CD4-positive, alpha-beta T cell (primary cell): ENCODE data around the gene MYRFL. TPM values are rescaled to one million over a fixed set of nuclear protein-coding genes. Genes with fewer than 3 reads are reported as not detected.

Experiments
- ATAC-seq: fragments of 200-7000 bp; cut with Tn5 transposase; one replicate; pipeline ENCODE4 v1.10.0; 2022; ENCODE audit warnings: mild to moderate bottlenecking; ENCODE audit not compliant: poor library complexity
- CTCF ChIA-PET: fragments of 350-600 bp; sonication (Branson Sonifier 250); formaldehyde crosslinking; loops from one replicate; lab custom pipeline; 2021; ENCODE audit warnings: antibody characterized with exemption, inconsistent platforms; lab: Charles Lee
- POLR2A ChIA-PET: fragments of 350-600 bp; sonication (Branson Sonifier 250); formaldehyde crosslinking; loops from one replicate; lab custom pipeline; 2021; ENCODE audit warnings: antibody characterized with exemption, inconsistent platforms; lab: Charles Lee
- DNase-seq, 14 experiments: peaks; one replicate each; pipeline ENCODE4 v3.0.0-alpha.2; 2013 to 2020; ENCODE audit warnings: mixed read lengths in 2 of 14
- H3K27ac ChIP-seq, 2 donors: one replicate each; pipeline versions ENCODE4 v1.5.1 to v1.7.0; 2013; ENCODE audit warnings: low read length in 2 of 2, low read depth in 1 of 2, mild to moderate bottlenecking in 1 of 2
- H3K27me3 ChIP-seq, 2 experiments: 1 replicate in 1 of 2; 2 replicates in 1 of 2; pipeline versions ENCODE4 v1.6.1 to v1.7.0; 2013; ENCODE audit warnings: low read length in 2 of 2, control low read depth in 1 of 2, mild to moderate bottlenecking in 1 of 2, moderate library complexity in 1 of 2; ENCODE audit not compliant: insufficient read depth in 2 of 2, control insufficient read depth in 1 of 2
- H3K36me3 ChIP-seq: one replicate; pipeline ENCODE4 v1.6.1; 2013; ENCODE audit warnings: low read length, control low read depth; ENCODE audit not compliant: insufficient read depth
- H3K4me1 ChIP-seq: one replicate; pipeline ENCODE4 v1.6.1; 2013; ENCODE audit warnings: low read length, control low read depth; ENCODE audit not compliant: insufficient read depth
- H3K4me3 ChIP-seq: one replicate; pipeline ENCODE4 v1.5.1; 2013; ENCODE audit warnings: mild to moderate bottlenecking, low read length, moderate library complexity
- H3K9me3 ChIP-seq, 2 experiments: 1 replicate in 1 of 2; 2 replicates in 1 of 2; pipeline versions ENCODE4 v1.6.1 to v1.7.0; 2013; ENCODE audit warnings: low read length in 2 of 2, mild to moderate bottlenecking in 2 of 2, control low read depth in 1 of 2, moderate library complexity in 1 of 2; ENCODE audit not compliant: control insufficient read depth in 1 of 2, insufficient read depth in 1 of 2
- H3K27ac Mint-ChIP-seq: one replicate; pipeline ENCODE4 v1.8.0; 2020; ENCODE audit warnings: mixed read lengths
- H3K27me3 Mint-ChIP-seq: one replicate; pipeline ENCODE4 v1.8.0; 2021; ENCODE audit warnings: mixed read lengths
- H3K36me3 Mint-ChIP-seq: one replicate; pipeline ENCODE4 v1.8.0; 2021; ENCODE audit warnings: low read depth, mixed read lengths
- H3K4me1 Mint-ChIP-seq: one replicate; pipeline ENCODE4 v1.8.0; 2021; ENCODE audit warnings: low read depth, mixed read lengths
- H3K4me3 Mint-ChIP-seq: one replicate; pipeline ENCODE4 v1.8.0; 2020; ENCODE audit warnings: mild to moderate bottlenecking, mixed read lengths
- H3K9me3 Mint-ChIP-seq: one replicate; pipeline ENCODE4 v1.8.0; 2020; ENCODE audit warnings: mixed read lengths
- intact Hi-C, 2 experiments: fragments of 100-400 bp; cut with DNase I in 1 of 2; cut with micrococcal nuclease in 1 of 2; formaldehyde crosslinking; loops; one replicate each; pipeline versions ENCODE4 v1.15.1 to v1.9.0; 2023 to 2025; cut with DNase I, micrococcal nuclease
- total RNA-seq, 174 experiments: library from RNA in 2 of 174; stranded (reverse) in 2 of 174; gene quantifications; one replicate each; pipeline ENCODE4 v1.2.3 and lab custom pipeline; 2021 to 2026
- TF ChIP-seq, protein P1 (sequence below): fragments of 200-600 bp; IDR thresholded peaks from one replicate; pipeline ENCODE4 v1.8.0; 2022; ENCODE audit warnings: antibody characterized with exemption, mild to moderate bottlenecking

MYRFL gene
- total RNA-seq, 2 experiments from 2014 or later: not detected

DNA sequence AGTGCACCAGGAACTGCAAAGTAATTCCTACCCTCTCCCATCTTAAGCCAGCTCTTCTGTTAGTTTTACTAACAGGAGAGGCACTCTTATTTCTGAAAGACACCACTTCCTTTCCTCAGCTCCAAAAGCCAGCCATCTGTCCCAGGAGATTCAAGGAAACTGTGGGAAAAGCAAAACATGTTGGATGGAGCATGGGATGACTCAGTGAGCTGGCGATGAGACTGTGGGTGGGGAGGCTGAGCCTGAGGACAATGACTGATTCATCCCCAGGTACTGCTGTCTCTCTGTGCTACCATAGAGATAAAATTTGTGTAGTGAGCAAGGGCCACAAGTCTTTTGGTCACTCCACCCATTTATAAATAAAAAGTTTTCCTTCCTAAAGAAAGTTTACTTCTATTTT is 141.4 kb downstream of the MYRFL start:
- ChIA-PET CTCF (no interaction called here), POLR2A (no interaction called here)
- no peak overlapping the region for H3K4me3 Mint-ChIP-seq
- no peak overlapping the region for H3K27ac Mint-ChIP-seq
- DNase-seq (no peak), ATAC-seq (no peak)
- no peaks in the 10 kb centered on the region for H3K4me1 Mint-ChIP-seq
- TF ChIP-seq, protein P1, sequence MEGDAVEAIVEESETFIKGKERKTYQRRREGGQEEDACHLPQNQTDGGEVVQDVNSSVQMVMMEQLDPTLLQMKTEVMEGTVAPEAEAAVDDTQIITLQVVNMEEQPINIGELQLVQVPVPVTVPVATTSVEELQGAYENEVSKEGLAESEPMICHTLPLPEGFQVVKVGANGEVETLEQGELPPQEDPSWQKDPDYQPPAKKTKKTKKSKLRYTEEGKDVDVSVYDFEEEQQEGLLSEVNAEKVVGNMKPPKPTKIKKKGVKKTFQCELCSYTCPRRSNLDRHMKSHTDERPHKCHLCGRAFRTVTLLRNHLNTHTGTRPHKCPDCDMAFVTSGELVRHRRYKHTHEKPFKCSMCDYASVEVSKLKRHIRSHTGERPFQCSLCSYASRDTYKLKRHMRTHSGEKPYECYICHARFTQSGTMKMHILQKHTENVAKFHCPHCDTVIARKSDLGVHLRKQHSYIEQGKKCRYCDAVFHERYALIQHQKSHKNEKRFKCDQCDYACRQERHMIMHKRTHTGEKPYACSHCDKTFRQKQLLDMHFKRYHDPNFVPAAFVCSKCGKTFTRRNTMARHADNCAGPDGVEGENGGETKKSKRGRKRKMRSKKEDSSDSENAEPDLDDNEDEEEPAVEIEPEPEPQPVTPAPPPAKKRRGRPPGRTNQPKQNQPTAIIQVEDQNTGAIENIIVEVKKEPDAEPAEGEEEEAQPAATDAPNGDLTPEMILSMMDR: no peak
- Histone ChIP-seq H3K36me3 (no peaks in the 10 kb centered on the region), H3K27ac (no peak overlapping the region), H3K4me1 (no peaks in the 10 kb centered on the region), H3K9me3 (no peaks in the 10 kb centered on the region), H3K4me3 (no peak overlapping the region), H3K27me3 (no peaks in the 10 kb centered on the region)
- H3K36me3 Mint-ChIP-seq: no peaks in the 10 kb centered on the region
- intact Hi-C loops: no loop called here
- no peaks in the 10 kb centered on the region for H3K9me3 Mint-ChIP-seq
- H3K27me3 Mint-ChIP-seq: peaks cover 2% of the 10 kb centered on the region

DNA sequence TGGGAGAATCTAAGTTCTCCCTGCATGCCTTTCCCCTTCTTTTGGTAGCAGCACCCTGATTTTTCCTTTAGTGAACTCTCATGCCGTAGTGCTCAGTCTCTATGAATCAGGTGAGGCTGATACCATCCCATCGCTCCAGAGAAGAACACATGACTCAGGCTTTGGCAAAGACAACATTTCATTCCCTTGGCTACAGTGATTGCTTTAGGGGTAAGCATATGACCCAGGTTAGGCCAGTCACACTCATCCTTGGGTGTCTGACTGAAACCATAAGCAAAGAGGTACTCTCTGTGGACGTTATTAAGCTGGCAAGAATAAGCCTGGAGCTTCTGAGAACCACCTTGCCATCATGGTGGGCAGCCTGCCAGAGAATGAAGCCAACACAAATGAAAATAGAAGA is 141.8 kb downstream of the MYRFL start:
- no peaks in the 10 kb centered on the region for H3K4me1 Mint-ChIP-seq
- H3K36me3 Mint-ChIP-seq: no peaks in the 10 kb centered on the region
- H3K4me3 ChIP-seq: no peak overlapping the region
- ATAC-seq (no peak), DNase-seq (no peak)
- H3K9me3 Mint-ChIP-seq: no peaks in the 10 kb centered on the region
- H3K36me3 ChIP-seq: no peaks in the 10 kb centered on the region
- H3K27ac Mint-ChIP-seq: no peak overlapping the region
- no peaks in the 10 kb centered on the region for H3K9me3 ChIP-seq
- POLR2A ChIA-PET: no interaction called here
- intact Hi-C loops: no loop called here
- no peaks in the 10 kb centered on the region for H3K4me1 ChIP-seq
- CTCF ChIA-PET: no interaction called here
- TF ChIP-seq, protein P1: no peak
- H3K27me3 ChIP-seq: no peaks in the 10 kb centered on the region
- H3K4me3 Mint-ChIP-seq: no peak overlapping the region
- no peak overlapping the region for H3K27ac ChIP-seq
- H3K27me3 Mint-ChIP-seq: no peaks in the 10 kb centered on the region

DNA sequence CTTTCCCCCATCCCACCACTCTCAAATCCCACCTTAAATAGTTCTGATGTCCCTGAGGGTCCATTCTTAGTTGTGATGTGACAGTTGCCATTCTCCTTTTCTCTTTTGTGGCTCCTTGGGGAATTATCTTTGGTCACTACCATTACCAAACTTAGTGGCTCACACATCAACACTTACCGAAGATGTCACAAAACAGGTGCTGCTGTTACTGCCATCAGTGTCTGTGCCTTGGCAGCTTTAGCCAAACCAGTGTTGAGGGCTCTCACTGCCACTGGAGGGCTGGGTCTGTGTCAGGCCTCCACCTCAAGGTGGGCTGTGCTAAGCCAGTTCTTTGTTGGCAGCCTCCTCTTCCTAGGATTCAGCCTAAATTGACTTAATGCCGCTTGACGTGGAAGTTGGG is 144.0 kb downstream of the MYRFL start:
- H3K27ac Mint-ChIP-seq: no peak overlapping the region
- Histone ChIP-seq H3K27me3 (no peaks in the 10 kb centered on the region), H3K27ac (no peak overlapping the region), H3K4me3 (no peak overlapping the region), H3K4me1 (no peaks in the 10 kb centered on the region), H3K9me3 (no peaks in the 10 kb centered on the region), H3K36me3 (no peaks in the 10 kb centered on the region)
- no peaks in the 10 kb centered on the region for H3K27me3 Mint-ChIP-seq
- DNase-seq (no peak), ATAC-seq (no peak)
- H3K4me3 Mint-ChIP-seq: no peak overlapping the region
- no peaks in the 10 kb centered on the region for H3K36me3 Mint-ChIP-seq
- TF ChIP-seq, protein P1: no peak
- CTCF ChIA-PET: no interaction called here
- no peaks in the 10 kb centered on the region for H3K4me1 Mint-ChIP-seq
- POLR2A ChIA-PET: no interaction called here
- intact Hi-C loops: no loop called here
- no peaks in the 10 kb centered on the region for H3K9me3 Mint-ChIP-seq
